ENCODE data around the gene FAM53B.

Gene FAM53B

DNA sequence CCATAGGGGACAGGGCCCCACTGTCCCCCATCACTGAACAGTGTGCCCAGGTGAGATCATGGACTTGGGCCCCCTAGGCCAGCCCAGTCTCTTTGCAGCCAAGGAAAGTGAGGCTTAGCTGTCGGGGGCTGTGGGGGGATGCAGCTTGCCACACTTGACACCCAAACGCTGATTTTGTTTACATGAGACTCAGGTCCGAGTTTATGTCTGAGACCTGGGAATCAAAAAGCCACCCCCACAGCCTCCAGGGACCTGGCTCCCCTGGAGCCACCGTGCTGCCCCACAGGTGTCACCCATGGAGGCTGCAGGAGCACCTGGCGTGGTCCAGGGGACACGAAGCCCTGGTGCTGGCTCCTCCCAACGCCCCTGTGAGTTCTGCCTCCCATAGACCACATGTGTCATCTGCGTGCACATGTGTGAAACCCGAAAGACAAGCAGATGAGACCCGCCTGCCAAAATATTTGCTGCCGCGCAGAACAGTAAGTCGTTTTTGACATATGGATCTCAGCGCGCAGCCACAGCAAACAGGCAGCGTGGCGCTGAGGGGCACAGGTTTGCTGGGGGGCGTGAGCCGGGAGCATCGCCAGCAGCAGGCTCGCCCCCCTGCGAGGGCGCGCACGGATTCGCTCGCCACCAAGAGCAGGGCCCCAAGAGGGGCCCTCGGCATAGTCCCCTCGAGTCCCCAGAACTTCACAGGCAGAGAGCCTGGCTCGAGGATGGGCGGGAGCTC lies 170.3 kb downstream of the FAM53B start:
- DNase-seq, result no peak

DNA sequence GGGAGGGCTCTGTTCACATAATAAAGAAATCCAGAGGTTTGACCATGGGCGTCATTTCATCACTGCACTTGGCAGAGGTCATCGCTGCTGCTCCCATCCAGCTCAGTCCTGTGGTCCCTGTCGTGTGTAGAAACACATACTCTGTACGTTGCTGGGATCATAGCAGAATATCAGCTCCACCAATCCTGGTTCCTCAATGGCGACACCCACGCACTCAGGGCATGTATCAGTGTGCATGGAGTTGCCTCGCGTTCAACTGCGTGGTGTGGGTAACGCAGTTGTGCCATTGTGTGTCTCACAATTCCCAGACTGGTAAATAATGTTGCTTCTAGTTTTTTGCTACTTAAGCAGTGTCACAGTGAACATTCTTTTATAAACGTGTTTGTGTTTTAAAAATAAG lies 171.4 kb downstream of the FAM53B start:
- no peak for DNase-seq

DNA sequence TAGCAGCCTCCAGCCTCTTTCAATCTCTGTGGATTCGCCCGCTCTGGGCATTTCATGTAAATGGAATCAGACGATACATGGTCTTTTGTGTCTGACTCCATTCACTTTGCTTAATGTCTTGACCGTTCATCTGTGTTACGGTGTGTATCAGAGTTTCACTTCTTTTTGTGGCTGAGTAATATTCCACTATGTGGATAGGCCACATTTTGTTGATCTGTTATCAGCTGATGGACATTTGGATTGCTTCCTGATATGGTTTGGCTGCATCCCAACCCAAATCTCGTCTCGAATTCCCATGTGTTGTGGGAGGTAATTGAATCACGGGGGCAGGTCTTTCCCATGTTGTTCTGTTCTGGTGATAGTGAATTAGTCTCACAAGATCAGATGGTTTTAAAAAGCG lies 173.5 kb downstream of the FAM53B start:
- no peak for DNase-seq

DNA sequence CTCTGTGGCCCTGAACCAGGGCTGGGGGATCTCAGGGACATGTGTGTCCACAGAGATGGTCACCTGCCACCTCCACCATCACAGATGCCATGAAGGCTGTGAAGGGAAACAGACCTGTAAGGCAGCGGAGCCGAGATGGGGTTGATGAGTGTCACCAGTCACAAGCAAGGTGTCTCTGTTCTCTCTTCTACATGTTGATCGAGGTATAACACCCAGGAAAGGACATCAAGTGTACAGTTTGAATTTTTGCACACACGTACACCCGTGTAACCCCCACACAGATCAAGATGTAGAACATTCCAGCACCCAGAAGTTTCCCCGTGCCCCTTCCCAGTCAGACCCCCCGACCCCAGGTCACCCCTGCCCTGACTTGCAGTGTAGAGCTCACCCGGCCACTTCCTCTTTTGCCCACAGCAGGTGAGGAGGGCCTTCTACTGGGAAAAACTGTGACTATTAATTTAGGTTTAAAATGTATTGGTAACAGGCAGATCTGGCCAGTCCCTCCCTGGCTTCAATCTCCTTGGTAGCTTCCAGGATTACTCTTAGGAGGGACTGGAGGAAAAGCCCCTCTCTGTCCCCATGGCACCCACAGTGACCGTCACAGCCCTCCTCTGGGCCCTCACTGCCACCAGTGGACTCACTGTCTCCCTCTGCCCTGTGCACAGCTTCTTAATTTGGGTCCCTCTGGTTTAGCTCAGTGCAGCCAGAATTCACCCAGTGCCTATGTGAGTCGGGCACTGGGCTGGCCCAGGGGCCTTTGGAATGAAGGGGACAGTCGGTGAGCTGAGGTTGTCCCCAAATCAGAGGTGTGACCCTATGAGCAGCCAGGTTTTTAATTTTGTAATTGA lies 174.3 kb downstream of the FAM53B start:
- DNase-seq, result no peak
